Panc1 (cell line): ENCODE results near the gene PLA2G2E. TPM values are rescaled to one million over a fixed set of nuclear protein-coding genes. Genes with fewer than 3 reads are reported as not detected.

Experiments used
- ATAC-seq: fragments of 200-7000 bp; cut with Tn5 transposase; 2 replicates; pipeline ENCODE4 v1.9.1; 2020; ENCODE audit warnings: mild to moderate bottlenecking, moderate library complexity
- BruUV-seq: library from RNA; stranded (reverse); fragments of 400-500 nt; replicated peaks from 2 replicates; lab custom pipeline; 2021; lab: Mats Ljungman, UMichigan
- CTCF ChIA-PET: fragments of 300-600 bp; sonication (Branson Sonifier 250); formaldehyde crosslinking; loops from one replicate; lab custom pipeline; 2022; ENCODE audit warnings: antibody characterized with exemption; lab: Charles Lee
- POLR2A ChIA-PET: fragments of 300-600 bp; sonication (Branson Sonifier 250); formaldehyde crosslinking; loops from one replicate; lab custom pipeline; 2022; ENCODE audit warnings: antibody characterized with exemption; lab: Charles Lee
- DNase-seq: peaks from one replicate; pipeline ENCODE4 v3.0.0-alpha.2; 2010; ENCODE audit warnings: low read depth, low spot score
- H3K27ac ChIP-seq: 2 replicates; pipeline ENCODE4 v1.5.1; 2011; ENCODE audit warnings: mild to moderate bottlenecking, low read length, inconsistent platforms
- H3K27me3 ChIP-seq: fragments of 200-500 bp; sonication (Bioruptor generic); 2 replicates; pipeline ENCODE4 v1.6.0; 2014; ENCODE audit warnings: low read length, inconsistent platforms; ENCODE audit not compliant: control insufficient read depth, insufficient read depth
- H3K36me3 ChIP-seq: fragments of 200-500 bp; sonication (Bioruptor generic); 2 replicates; pipeline ENCODE4 v1.5.1; 2014; ENCODE audit warnings: inconsistent platforms, mild to moderate bottlenecking, low read length, moderate library complexity; ENCODE audit not compliant: control insufficient read depth, insufficient read depth
- H3K4me1 ChIP-seq: 2 replicates; pipeline ENCODE4 v1.5.1; 2011; ENCODE audit warnings: inconsistent platforms, mild to moderate bottlenecking, low read length, moderate library complexity; ENCODE audit not compliant: control insufficient read depth, insufficient read depth
- H3K4me3 ChIP-seq, 2 experiments: 2 replicates each; pipeline ENCODE4 v1.5.1; 2011 to 2012; ENCODE audit warnings: low read depth in 2 of 2, low read length in 2 of 2, mild to moderate bottlenecking in 2 of 2, inconsistent platforms in 1 of 2, moderate library complexity in 1 of 2
- H3K9me3 ChIP-seq: fragments of 200-500 bp; sonication (Bioruptor generic); 2 replicates; pipeline ENCODE4 v1.5.1; 2014; ENCODE audit warnings: low read depth, mild to moderate bottlenecking, inconsistent platforms, low read length, moderate library complexity; ENCODE audit not compliant: control insufficient read depth, insufficient read depth
- POLR2AphosphoS5 ChIP-seq: IDR thresholded peaks from 2 replicates; pipeline ENCODE4 v1.6.1; 2012; ENCODE audit warnings: mild to moderate bottlenecking, low read depth, low read length, moderate library complexity
- SIN3A ChIP-seq: IDR thresholded peaks from 2 replicates; pipeline ENCODE4 v1.6.1; 2012; ENCODE audit warnings: low read depth, mild to moderate bottlenecking, low read length, moderate library complexity, borderline replicate concordance; ENCODE audit not compliant: insufficient read depth
- TCF7L2 ChIP-seq: IDR thresholded peaks from 2 replicates; pipeline ENCODE4 v1.6.1; 2011; ENCODE audit warnings: mild to moderate bottlenecking, low read depth, low read length, inconsistent platforms
- in situ Hi-C: cut with HindIII; loops from 2 replicates; pipeline ENCODE4 v1.10.0; 2016; ENCODE audit warnings: low sequenced_read_pairs, low pct_unique_long_range_greater_than_20kb
- intact Hi-C: fragments of 100-400 bp; cut with micrococcal nuclease; formaldehyde crosslinking; loops from one replicate; pipeline ENCODE4 v1.10.0; 2022; ENCODE audit not compliant: unreplicated experiment
- total RNA-seq: library from RNA; stranded (reverse); gene quantifications from one replicate; pipeline ENCODE4 v1.2.1, GENCODE V29; 2021; ENCODE audit not compliant: unreplicated experiment
- TF ChIP-seq, protein P1 (sequence below): fragments of 450-650 bp; IDR thresholded peaks from 2 replicates; pipeline ENCODE4 v1.5.1; 2017; ENCODE audit warnings: mild to moderate bottlenecking
- TF ChIP-seq, protein P2 (sequence below), 2 experiments: IDR thresholded peaks; 2 replicates each; pipeline ENCODE4 v1.6.1; 2011 to 2012; ENCODE audit warnings: low read depth in 2 of 2, control low read depth in 1 of 2, low read length in 1 of 2, mild to moderate bottlenecking in 1 of 2, moderate library complexity in 1 of 2; ENCODE audit not compliant: insufficient read depth in 1 of 2

PLA2G2E gene
- total RNA-seq, 1 experiment from 2014 or later = not detected

DNA sequence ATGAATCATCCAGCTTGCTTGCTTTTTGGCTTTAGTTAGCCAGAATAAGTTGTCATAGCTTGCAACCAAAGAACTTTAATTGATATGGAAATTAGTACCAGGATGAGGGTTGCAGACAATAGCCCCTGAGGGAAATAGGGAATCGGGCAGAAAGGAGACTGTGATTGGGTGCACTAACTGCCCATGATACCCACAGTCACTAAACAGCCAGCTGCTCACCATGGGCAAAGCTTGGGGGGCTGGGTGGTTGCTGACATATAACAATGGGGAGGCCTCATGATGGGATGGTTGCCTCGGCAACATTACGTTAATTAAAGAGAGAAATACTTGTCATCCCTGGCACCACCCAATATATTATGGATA lies 17.8 kb upstream of the PLA2G2E start:
- Histone ChIP-seq H3K36me3 (no peaks in the 10 kb centered on the region), H3K4me1 (no peaks in the 10 kb centered on the region), H3K27me3 (no peaks in the 10 kb centered on the region), H3K9me3 (no peaks in the 10 kb centered on the region), H3K4me3 (no peak overlapping the region), H3K27ac (no peak overlapping the region)
- POLR2A ChIA-PET = no interaction called here
- no peak for DNase-seq
- no TSS peak for BruUV-seq
- intact Hi-C loops = no loop called here
- in situ Hi-C loops = no loop called here
- no peak for ATAC-seq
- no peak for TF ChIP-seq SIN3A
- TF ChIP-seq POLR2AphosphoS5 = no peak
- TF ChIP-seq, protein P1, sequence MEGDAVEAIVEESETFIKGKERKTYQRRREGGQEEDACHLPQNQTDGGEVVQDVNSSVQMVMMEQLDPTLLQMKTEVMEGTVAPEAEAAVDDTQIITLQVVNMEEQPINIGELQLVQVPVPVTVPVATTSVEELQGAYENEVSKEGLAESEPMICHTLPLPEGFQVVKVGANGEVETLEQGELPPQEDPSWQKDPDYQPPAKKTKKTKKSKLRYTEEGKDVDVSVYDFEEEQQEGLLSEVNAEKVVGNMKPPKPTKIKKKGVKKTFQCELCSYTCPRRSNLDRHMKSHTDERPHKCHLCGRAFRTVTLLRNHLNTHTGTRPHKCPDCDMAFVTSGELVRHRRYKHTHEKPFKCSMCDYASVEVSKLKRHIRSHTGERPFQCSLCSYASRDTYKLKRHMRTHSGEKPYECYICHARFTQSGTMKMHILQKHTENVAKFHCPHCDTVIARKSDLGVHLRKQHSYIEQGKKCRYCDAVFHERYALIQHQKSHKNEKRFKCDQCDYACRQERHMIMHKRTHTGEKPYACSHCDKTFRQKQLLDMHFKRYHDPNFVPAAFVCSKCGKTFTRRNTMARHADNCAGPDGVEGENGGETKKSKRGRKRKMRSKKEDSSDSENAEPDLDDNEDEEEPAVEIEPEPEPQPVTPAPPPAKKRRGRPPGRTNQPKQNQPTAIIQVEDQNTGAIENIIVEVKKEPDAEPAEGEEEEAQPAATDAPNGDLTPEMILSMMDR = no peak
- TF ChIP-seq, protein P2, sequence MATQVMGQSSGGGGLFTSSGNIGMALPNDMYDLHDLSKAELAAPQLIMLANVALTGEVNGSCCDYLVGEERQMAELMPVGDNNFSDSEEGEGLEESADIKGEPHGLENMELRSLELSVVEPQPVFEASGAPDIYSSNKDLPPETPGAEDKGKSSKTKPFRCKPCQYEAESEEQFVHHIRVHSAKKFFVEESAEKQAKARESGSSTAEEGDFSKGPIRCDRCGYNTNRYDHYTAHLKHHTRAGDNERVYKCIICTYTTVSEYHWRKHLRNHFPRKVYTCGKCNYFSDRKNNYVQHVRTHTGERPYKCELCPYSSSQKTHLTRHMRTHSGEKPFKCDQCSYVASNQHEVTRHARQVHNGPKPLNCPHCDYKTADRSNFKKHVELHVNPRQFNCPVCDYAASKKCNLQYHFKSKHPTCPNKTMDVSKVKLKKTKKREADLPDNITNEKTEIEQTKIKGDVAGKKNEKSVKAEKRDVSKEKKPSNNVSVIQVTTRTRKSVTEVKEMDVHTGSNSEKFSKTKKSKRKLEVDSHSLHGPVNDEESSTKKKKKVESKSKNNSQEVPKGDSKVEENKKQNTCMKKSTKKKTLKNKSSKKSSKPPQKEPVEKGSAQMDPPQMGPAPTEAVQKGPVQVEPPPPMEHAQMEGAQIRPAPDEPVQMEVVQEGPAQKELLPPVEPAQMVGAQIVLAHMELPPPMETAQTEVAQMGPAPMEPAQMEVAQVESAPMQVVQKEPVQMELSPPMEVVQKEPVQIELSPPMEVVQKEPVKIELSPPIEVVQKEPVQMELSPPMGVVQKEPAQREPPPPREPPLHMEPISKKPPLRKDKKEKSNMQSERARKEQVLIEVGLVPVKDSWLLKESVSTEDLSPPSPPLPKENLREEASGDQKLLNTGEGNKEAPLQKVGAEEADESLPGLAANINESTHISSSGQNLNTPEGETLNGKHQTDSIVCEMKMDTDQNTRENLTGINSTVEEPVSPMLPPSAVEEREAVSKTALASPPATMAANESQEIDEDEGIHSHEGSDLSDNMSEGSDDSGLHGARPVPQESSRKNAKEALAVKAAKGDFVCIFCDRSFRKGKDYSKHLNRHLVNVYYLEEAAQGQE (IDR thresholded peaks at IDR 0.05; ENCODE audit: insufficient read depth in 1 of 2, low read depth in 2 of 2, low read length in 1 of 2) = no peak
- TF ChIP-seq TCF7L2 = no peak
- CTCF ChIA-PET = no interaction called here

DNA sequence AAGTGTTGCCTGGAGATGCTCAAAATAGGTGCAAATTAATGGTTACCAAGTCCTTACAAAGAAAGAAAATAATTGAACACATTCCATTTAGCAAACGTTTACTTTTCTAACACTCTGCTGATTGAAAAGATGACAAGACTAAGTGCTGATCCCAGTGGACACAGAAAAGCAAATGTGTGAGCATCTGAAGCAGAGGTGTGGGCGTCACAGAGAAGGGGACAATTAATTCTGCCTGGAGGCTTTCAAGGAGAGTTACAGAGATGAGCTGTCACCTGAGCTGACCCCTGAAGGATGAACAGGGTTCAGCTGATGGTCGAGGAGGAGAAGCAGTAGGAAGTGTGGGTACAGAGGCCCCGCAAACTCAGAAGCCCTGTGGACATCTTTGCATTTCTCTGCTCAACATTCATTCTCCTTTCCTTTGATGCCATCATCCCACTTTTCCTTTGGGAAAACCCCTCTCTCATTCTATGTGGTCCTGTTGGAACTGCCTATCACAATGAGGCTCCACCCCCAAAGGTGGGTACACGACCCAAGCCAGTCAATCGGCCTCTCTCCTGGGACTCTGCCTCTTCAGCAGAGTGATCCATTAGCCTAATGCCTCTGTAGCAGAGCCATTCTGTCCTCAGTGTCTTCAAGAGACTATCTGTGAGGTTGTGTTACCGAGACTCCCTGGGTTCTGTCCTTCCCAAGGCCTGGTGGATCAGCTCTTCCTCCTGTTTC lies 17.2 kb upstream of the PLA2G2E start:
- TF ChIP-seq SIN3A (no peak), TCF7L2 (no peak), POLR2AphosphoS5 (no peak)
- TF ChIP-seq, protein P1 = no peak
- TF ChIP-seq, protein P2 (IDR thresholded peaks at IDR 0.05; ENCODE audit: insufficient read depth in 1 of 2, low read depth in 2 of 2, low read length in 1 of 2) = no peak
- no peak for ATAC-seq

More for the DNA sequence above, 17.2 kb upstream of the PLA2G2E start:
- no TSS peak for BruUV-seq
- Histone ChIP-seq H3K9me3 (no peaks in the 10 kb centered on the region), H3K27me3 (no peaks in the 10 kb centered on the region), H3K27ac (no peak overlapping the region), H3K4me1 (no peaks in the 10 kb centered on the region), H3K4me3 (no peak overlapping the region), H3K36me3 (no peaks in the 10 kb centered on the region)
- no peak for DNase-seq
- ChIA-PET CTCF (no interaction called here), POLR2A (no interaction called here)
- in situ Hi-C loops = no loop called here
- intact Hi-C loops = no loop called here
